Epidermal melanocyte (primary cell): ENCODE measurements around the gene TMIE.

ENCODE experiments used
- DNase-seq: peaks from one replicate; pipeline ENCODE4 v3.0.0; 2011; ENCODE audit warnings: low spot score; ENCODE audit not compliant: insufficient read length

TMIE gene, protein sequence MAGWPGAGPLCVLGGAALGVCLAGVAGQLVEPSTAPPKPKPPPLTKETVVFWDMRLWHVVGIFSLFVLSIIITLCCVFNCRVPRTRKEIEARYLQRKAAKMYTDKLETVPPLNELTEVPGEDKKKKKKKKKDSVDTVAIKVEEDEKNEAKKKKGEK

DNA sequence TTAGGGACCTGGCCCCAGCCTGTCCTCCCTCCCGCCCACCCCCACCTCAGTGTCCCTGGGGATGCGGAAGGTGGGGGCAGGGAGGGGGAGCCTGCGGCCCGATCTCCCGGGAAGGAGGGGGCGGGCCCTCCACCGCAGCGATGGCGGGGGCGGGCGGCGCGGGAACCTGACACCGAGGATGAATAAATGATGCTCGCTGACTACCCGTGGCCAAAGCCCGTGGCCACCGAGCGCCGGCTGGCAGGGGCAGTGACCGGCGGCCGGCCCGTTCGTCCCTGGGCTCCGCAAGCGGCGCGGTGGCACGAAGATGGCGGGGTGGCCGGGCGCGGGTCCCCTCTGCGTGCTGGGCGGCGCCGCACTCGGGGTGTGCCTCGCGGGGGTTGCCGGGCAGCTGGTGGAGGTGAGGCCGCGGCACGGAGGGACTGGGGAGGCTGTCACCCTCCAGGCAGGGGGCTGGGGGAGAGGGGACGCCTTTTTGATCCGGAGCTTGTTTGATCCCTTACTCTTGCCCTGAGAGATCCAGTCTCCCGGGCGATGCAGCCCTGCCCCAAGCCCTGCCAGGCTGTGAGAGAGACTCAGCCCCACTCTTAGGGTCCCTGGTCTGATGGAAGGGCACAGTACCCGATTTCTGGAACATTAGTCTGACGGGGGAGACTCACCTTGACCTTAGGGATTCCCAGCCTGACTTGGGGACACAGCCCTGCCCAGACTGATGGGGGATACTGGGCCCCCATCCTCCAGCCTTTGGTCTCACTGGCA is at the start of gene TMIE:
TMIE (plus strand) TSS at position 212 of the 759 bp plus-strand sequence; CDS start at position 308, 96 bp downstream.
- no peak for DNase-seq

DNA sequence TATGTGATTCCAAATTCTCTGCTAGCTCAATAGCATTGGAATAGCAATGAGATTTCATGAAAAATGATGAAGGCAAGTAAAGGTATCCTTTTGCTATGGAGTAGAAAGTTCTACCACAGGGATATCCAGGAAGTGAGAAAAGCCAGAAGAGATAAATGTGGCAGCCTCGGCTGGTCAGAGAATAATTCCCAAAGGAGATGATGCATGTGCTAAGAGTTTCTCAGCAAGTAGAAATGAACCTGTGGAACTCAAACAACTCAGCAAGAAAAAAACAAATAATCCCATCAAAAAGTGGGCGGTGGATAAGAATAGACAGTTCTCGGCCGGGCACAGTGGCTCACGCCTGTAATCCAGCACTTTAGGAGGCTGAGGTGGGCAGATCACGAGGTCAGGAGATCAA is 45.9 kb upstream of the TMIE start:
- no peak for DNase-seq

DNA sequence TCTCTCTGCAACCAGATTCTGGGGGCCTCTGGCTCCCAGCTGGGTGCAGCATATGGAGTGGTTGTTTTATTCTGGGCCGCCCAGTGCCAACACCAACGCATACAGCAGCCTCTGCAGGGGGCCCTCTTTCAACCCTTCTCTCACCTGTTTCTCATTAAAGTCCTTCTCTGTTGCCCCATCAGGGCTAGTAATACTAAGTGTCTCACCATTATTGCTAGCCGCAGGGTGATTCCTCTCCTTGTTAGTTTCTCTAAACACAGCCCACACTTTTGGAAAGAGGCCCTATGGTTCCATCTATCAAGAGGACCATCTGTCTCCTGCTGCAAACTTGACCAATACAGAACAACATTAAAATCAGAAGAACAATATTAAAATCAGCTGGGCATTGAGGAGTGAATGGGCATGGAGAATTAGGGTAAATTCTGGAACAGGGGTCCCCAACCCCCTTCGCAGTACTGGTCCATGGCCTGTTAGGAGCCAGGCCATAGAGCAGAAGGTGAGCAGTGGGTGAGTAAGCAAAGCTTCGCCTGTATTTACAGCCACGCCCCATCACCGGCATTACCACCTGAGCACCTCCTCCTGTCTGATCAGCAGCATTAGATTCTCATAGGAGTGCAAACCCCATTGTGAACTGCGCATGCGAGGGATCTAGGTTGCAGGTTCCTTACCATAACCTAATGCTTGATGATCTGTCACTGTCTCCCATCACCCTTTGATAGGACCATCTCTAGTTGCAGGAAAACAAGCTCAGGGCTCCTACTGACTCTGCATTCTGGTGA is 44.2 kb upstream of the TMIE start:
- DNase-seq, result no peak

DNA sequence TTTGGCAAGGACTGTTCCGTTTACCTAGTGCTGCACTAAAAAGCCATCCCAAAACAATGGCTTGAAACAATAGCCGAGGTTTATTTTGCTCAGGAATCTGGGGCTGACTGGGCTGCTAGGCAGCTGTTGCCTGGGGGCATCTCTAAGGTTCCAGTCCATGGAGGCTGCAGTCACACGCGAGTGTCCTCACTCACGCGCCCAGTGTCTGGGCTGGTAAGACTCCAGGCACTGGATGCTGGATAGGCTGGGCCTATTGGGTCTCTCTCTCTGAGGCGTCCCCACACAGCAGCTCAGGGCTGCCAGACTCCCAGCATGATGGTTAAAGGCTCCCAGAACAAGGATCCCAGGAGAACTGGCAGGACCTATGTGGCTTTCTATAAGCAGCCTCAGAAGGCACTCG is 41.9 kb upstream of the TMIE start:
- no peak for DNase-seq

GRCh38 chr3:46660003-46660402 is 41.2 kb upstream of the TMIE start:
- DNase-seq, result no peak

DNA sequence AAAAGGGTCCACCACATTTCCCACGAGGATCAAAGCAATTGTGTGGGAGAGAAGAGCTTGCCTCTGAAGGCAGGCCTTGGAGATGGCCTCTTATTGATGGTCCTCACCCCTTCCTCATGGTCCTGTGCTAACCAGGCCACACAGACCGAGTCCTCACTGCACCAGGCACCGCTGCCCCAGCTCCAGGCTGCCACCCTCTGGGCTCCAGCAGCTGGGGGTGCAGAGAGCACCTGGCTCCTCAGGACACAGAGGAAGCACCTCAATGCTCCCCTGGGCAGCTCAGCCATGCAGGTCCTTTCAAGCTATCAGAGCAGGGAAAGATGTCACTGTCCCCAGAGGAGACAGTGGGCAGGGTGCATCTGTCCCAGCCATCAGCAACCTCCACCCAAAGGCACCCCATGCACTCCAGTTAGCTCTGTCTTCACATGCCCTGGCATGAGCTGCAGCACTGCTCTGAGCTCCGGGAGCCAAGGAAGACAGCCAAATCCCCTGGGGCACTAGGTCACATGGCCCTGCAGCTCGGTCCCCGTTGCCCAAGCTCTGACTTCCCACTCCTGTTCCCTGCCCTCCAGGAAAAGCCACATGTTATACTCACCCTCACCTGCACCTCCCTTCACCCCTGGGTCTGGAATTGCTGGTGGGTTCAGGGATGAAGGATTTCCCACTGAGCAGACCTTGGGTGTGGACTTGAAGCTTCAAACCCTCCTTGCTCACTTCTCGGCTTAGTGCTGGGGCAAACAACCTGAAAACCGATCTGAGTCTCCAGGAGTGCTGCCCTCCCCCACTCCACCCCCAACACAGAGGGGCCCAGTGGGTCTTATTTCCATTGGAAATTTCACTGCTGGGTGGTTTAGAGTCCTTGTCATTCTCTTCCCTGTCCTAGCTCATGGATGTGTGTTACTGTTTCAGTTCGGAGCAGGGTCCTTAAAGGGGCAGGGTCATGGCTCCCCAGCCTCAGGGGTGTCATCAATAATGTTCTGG is 40.4 kb upstream of the TMIE start:
- DNase-seq, result no peak

GRCh38 chr3:46661776-46662766 is 39.1 kb upstream of the TMIE start:
- no peak for DNase-seq

GRCh38 chr3:46662771-46663551 is 38.2 kb upstream of the TMIE start:
- no peak for DNase-seq

- no peak for DNase-seq
Observed at GRCh38 chr3:46663591-46664135, 37.5 kb upstream of the TMIE start.

GRCh38 chr3:46664188-46664970 is 36.8 kb upstream of the TMIE start:
- DNase-seq, result no peak

- no peak for DNase-seq
Observed at GRCh38 chr3:46664971-46665762, 36.0 kb upstream of the TMIE start.

GRCh38 chr3:46665763-46666452 is 35.3 kb upstream of the TMIE start:
- DNase-seq, result no peak

- no peak for DNase-seq
Observed at GRCh38 chr3:46666453-46666845, 34.7 kb upstream of the TMIE start.

- peak; percentile 8 for DNase-seq
Observed at GRCh38 chr3:46667061-46667621, 34.1 kb upstream of the TMIE start.

GRCh38 chr3:46667657-46668056 is 33.5 kb upstream of the TMIE start:
- DNase-seq, result no peak

DNA sequence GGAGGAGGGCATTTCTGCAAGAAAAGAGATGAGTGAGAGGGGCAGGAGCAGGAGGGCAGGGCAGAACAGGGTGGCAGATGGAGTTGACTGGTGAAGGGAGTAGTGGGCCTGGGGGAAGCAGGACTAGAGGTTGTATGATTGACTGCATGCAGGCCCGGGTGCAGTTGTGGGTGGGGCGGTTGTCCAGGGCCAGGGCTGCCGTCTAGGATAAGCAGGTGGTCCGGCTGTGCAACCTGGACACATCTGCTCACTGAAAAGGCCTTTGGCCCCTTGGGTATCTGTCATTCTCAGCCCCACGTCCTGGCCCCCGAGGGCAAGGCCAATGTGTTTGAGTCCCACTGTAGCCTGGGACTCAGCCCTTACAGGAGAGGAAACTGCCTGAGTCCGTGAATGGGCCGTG is 33.1 kb upstream of the TMIE start:
- DNase-seq, result no peak
